H1 (cell line): ENCODE measurements around the gene MRPS25. TPM values are rescaled to one million over a fixed set of nuclear protein-coding genes. Genes with fewer than 3 reads are reported as not detected.

Experiments
- BCL11A ChIP-seq, 2 experiments: IDR thresholded peaks; one replicate each; pipeline ENCODE4 v1.6.1; 2011; ENCODE audit warnings: low read depth in 2 of 2, low read length in 2 of 2, mild to moderate bottlenecking in 2 of 2
- HDAC2 ChIP-seq, 2 experiments: fragments of 300-600 bp in 1 of 2; sonication (generic) in 1 of 2; IDR thresholded peaks; 2 replicates each; pipeline ENCODE4 v1.6.1; 2011 to 2012; ENCODE audit warnings: low read depth in 2 of 2, low read length in 2 of 2, mild to moderate bottlenecking in 2 of 2, moderate library complexity in 2 of 2, borderline replicate concordance in 1 of 2, inconsistent platforms in 1 of 2
- HDAC6 ChIP-seq: IDR thresholded peaks from one replicate; pipeline ENCODE4 v1.7.1; 2012; ENCODE audit warnings: low read depth, mild to moderate bottlenecking, inconsistent platforms, low read length, moderate library complexity
- KDM5A ChIP-seq: fragments of 200-600 bp; IDR thresholded peaks from 2 replicates; pipeline ENCODE4 v1.7.1; 2012; ENCODE audit warnings: mild to moderate bottlenecking, low read length, inconsistent platforms, mixed read lengths
- NANOG ChIP-seq: IDR thresholded peaks from 2 replicates; pipeline ENCODE4 v1.6.1; 2011; ENCODE audit warnings: low read length, low read depth, mild to moderate bottlenecking, inconsistent platforms; ENCODE audit not compliant: insufficient read depth, poor library complexity, severe bottlenecking
- polyA plus RNA-seq, 7 experiments: library from polyadenylated mRNA; depleted of rRNA in 3 of 7; stranded (reverse) in 5 of 7; unstranded in 2 of 7; fragments of >200 nt in 5 of 7; fragments of 200-250 nt in 2 of 7; gene quantifications; 1 replicate in 5 of 7; 2 replicates in 1 of 7; 4 replicates in 1 of 7; pipeline versions ENCODE4 v1.2.1 to v1.2.3, GENCODE V29; 2011 to 2013; ENCODE audit warnings: missing spikeins in 2 of 7, mixed read lengths in 2 of 7
- total RNA-seq: library from RNA; stranded (reverse); fragmentation: NEBNext Ultra II Directional; extraction: Animal tissue kit (Norgen Biotek cat#: 25700); gene quantifications from 2 replicates; pipeline ENCODE4 v1.2.1, GENCODE V29; 2021

MRPS25 gene
- total and polyA plus RNA-seq, 2 of the 8 experiments (the other 6 are each of a cell fraction or from before 2014, with no cell fraction given) = 23.0 to 56.5 TPM

DNA sequence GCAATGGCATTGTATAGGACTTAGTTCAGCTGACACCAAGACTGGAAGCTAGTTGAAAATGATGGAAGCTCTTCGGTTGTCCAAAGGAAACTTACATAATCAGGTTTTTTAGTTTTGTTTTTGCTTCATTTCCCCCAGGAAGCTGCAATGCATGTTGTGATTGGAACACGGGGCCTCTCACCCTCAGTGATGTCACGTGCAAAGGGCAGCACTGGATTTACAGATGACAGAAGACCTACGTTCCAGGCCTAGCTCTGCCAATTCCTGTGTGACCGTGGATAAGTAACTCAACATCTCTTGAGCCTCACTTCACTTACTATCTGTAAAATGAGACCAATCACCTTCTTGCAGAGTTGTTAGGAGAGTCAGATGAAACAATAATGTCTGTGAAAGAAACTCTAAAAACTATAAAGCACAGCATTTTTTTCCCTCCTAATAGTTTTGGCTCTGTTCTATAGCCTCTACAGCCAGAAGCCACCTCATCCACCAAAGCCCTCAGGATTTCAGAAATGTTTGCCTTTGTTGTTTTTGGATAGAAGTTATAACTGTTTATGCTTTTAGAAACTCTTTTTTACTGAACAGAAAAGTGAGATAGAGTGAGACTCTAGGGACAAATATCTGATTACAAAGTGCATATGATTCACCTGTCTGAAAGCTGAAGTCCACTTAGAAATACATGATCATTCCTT lies 29.2 kb upstream of the MRPS25 start (continued):
- TF ChIP-seq NANOG = no peak
- TF ChIP-seq BCL11A (IDR thresholded peaks at IDR 0.05; ENCODE audit: low read depth in 2 of 2, low read length in 2 of 2) = no peak
- no peak for TF ChIP-seq HDAC6
- TF ChIP-seq KDM5A = no peak
- no peak for TF ChIP-seq HDAC2 (IDR thresholded peaks at IDR 0.05; ENCODE audit: borderline replicate concordance in 1 of 2, low read depth in 2 of 2, low read length in 2 of 2)
